Adrenal gland (tissue), 12 donors: ENCODE data around the gene DNAH11. TPM values are rescaled to one million over a fixed set of nuclear protein-coding genes. Genes with fewer than 3 reads are reported as not detected.

ENCODE experiments used
- DNase-seq, 7 donors: peaks; one replicate each; pipeline ENCODE4 v3.0.0-alpha.2; 2019 to 2020
- H3K27ac ChIP-seq, 5 donors: fragments of 200-600 bp; sonication (generic) in 4 of 5; 1 replicate in 3 of 5; 2 replicates in 2 of 5; pipeline versions ENCODE4 v1.5.1 to v1.8.0; 2016 to 2020; ENCODE audit warnings: mild to moderate bottlenecking in 1 of 5
- H3K27me3 ChIP-seq: fragments of 200-600 bp; 2 replicates; pipeline ENCODE4 v1.8.0; 2021
- H3K36me3 ChIP-seq, 2 donors: fragments of 200-600 bp; replicated peaks in 1 of 2; 1 replicate in 1 of 2; 2 replicates in 1 of 2; pipeline versions ENCODE4 v1.5.1 to v1.8.0; 2018 to 2022
- H3K4me1 ChIP-seq, 2 donors: fragments of 200-600 bp; replicated peaks in 1 of 2; 1 replicate in 1 of 2; 2 replicates in 1 of 2; pipeline versions ENCODE4 v1.5.1 to v1.8.0; 2018 to 2021
- H3K4me3 ChIP-seq, 4 donors: fragments of 200-600 bp; sonication (generic) in 3 of 4; one replicate each; pipeline ENCODE4 v1.5.1; 2016 to 2018
- H3K9me3 ChIP-seq, 3 donors: fragments of 200-600 bp; sonication (generic) in 1 of 3; replicated peaks in 1 of 3; 1 replicate in 2 of 3; 2 replicates in 1 of 3; pipeline versions ENCODE4 v1.5.1 to v1.8.0; 2016 to 2021
- POLR2A ChIP-seq, 2 donors: fragments of 450-650 bp; IDR thresholded peaks; one replicate each; pipeline ENCODE4 v1.6.1; 2017; ENCODE audit warnings: antibody characterized with exemption in 2 of 2, mild to moderate bottlenecking in 2 of 2, moderate library complexity in 1 of 2
- WGBS, 4 donors: extraction: QIAGEN DNeasy Blood & Tissue Kit in 2 of 4; methylation state at CpG; one replicate each; pipeline versions ENCODE4 v1.1.5 to v1.1.7; 2013 to 2017; 5-methylcytosine and 5-hydroxymethylcytosine counted together
- intact Hi-C, 2 donors: fragments of 100-400 bp; cut with DNase I; formaldehyde crosslinking; loops; one replicate each; pipeline versions ENCODE4 v1.14.1 to v1.15.0; 2022 to 2023
- polyA plus RNA-seq, 3 donors: library from polyadenylated mRNA; stranded (reverse); fragments of 200-250 nt in 2 of 3; fragments of 350-450 nt in 1 of 3; fragmentation: Illumina TruSeq in 1 of 3; extraction: RNeasy Lipid Tissue Mini Kit (QIAGEN cat#74804) in 1 of 3; gene quantifications; one replicate each; pipeline ENCODE4 v1.2.3, GENCODE V29; 2013 to 2014
- total RNA-seq, 9 donors: library from RNA; depleted of rRNA in 4 of 9; stranded (reverse); fragments of >200 nt in 4 of 9; fragments of 120-200 nt in 1 of 9; fragmentation: NEBNext Ultra II Directional in 1 of 9; extraction: Animal tissue kit (Norgen Biotek cat#: 25700) in 1 of 9; gene quantifications; one replicate each; pipeline versions ENCODE4 v1.1.0 to v1.2.4, GENCODE V29; 2013 to 2023
- TF ChIP-seq, protein P1 (sequence below), 6 experiments: fragments of 450-650 bp in 4 of 6; fragments of 200-600 bp in 2 of 6; sonication (generic) in 1 of 6; IDR thresholded peaks; 1 replicate in 5 of 6; 2 replicates in 1 of 6; pipeline versions ENCODE4 v1.5.1 to v1.8.0; 2016 to 2021; ENCODE audit warnings: antibody characterized with exemption in 6 of 6, mild to moderate bottlenecking in 2 of 6, moderate library complexity in 1 of 6
- donor health status: healthy with polysubstance abuse.
- donor health status: Bipolar disorder and iron deficiency.
- donor health status: DM: yes; HTN: yes; CAD: no.
- donor health status: DM: no; HTN: no; CAD: no.
- donor health status: DM: no; HTN: no; CAD: no.
- donor health status: DM: yes; HTN: yes; CAD: no.

DNAH11 gene
- total and polyA plus RNA-seq, 12 donors, result 5.1 to 77.7 (median 23.1) TPM

DNA sequence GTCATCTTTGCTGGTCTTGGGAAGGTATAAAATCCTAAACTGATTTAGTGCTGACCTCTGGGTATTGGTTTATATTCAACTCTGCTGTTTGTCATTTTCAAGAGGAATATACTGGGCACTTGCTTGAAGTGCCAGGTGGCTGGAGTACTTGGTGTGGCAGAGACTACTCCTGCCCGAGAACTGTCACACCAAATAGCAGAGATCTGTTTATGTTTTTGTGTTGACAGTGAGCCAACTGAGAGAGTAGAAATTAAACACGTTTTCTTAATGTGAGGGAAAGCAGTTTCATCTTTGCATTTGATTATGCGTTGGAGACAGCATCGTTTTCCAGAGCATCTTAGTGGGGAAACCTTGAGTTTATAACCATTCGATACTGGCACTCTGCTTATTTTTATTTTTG, 228.4 kb downstream of the DNAH11 start:
- no peak overlapping the region for H3K4me3 ChIP-seq
- WGBS, 4 donors, result 65 to 80% (median 71%) methylated on average over 5 of the region's 5 CpGs
- H3K27me3 ChIP-seq, result no peaks in the 10 kb centered on the region
- no peak for TF ChIP-seq POLR2A (IDR thresholded peaks at IDR 0.05)
- TF ChIP-seq, protein P1, sequence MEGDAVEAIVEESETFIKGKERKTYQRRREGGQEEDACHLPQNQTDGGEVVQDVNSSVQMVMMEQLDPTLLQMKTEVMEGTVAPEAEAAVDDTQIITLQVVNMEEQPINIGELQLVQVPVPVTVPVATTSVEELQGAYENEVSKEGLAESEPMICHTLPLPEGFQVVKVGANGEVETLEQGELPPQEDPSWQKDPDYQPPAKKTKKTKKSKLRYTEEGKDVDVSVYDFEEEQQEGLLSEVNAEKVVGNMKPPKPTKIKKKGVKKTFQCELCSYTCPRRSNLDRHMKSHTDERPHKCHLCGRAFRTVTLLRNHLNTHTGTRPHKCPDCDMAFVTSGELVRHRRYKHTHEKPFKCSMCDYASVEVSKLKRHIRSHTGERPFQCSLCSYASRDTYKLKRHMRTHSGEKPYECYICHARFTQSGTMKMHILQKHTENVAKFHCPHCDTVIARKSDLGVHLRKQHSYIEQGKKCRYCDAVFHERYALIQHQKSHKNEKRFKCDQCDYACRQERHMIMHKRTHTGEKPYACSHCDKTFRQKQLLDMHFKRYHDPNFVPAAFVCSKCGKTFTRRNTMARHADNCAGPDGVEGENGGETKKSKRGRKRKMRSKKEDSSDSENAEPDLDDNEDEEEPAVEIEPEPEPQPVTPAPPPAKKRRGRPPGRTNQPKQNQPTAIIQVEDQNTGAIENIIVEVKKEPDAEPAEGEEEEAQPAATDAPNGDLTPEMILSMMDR (IDR thresholded peaks at IDR 0.05), result no peak
- no peaks in the 10 kb centered on the region for H3K36me3 ChIP-seq
- no peaks in the 10 kb centered on the region for H3K4me1 ChIP-seq
- intact Hi-C loops, result no loop called here
- no peak for DNase-seq
- H3K9me3 ChIP-seq, result no peaks in the 10 kb centered on the region
- no peak overlapping the region for H3K27ac ChIP-seq

DNA sequence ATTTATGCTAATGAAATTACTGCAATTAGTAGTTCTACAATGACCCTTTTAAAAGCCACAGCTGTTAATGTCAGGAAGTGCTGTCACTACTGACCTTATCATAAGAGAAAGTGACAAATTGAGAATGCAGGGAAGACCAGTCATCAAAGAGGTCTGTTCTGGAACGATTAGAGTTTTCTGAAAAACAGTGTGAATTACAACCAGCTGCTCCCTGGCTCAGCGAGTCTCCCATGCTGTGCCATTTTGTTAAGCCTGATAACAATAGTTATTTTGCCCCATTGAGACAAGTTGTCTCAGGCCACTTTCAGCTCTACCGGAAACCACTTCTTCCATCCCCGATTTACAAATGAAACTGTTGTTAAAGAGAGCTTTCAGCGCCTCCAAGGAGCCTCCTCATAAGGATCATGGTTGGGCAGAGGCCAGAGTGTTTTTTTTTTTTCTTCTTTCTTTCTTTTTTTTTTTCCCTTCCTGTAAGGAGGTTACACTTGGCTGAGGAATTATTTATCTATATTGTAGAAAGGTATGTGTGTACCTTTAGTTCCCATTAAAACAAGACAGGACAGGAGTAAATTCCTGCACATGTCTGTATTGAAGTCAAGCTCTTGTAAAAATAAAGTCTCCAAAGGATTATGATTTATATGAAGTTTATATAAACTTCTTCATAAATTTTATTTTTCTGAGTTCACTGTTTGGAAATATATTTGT, 229.2 kb downstream of the DNAH11 start:
- Histone ChIP-seq H3K4me1 (no peaks in the 10 kb centered on the region), H3K9me3 (no peaks in the 10 kb centered on the region), H3K4me3 (no peak overlapping the region), H3K27ac (no peak overlapping the region), H3K36me3 (no peaks in the 10 kb centered on the region), H3K27me3 (no peaks in the 10 kb centered on the region)
- WGBS, 4 donors, result 26 to 38% (median 31%) methylated on average over 5 of the region's 5 CpGs
- TF ChIP-seq POLR2A (IDR thresholded peaks at IDR 0.05), result no peak
- TF ChIP-seq, protein P1 (IDR thresholded peaks at IDR 0.05), result no peak
- intact Hi-C loops, result no loop called here
- no peak for DNase-seq

DNA sequence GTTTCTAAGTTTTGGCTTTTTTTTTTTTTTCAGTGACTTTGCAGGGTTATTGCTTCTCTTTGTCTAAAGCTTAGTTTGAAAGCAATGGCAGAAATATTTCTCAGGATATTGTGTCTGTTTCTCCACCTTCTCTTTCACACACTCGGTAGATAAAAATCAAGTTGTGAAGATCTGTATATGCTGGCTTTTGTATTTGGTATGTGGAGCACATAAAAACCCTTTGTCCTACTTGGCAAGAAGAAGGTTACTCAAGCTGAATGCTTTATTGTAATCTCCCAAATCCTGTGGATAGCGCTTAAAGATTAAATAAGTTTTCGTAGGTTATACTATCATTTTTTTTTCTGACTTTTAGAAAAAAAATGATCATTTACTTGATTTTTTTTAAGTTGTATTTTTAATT, 230.5 kb downstream of the DNAH11 start:
- H3K27ac ChIP-seq, result no peak overlapping the region

DNA sequence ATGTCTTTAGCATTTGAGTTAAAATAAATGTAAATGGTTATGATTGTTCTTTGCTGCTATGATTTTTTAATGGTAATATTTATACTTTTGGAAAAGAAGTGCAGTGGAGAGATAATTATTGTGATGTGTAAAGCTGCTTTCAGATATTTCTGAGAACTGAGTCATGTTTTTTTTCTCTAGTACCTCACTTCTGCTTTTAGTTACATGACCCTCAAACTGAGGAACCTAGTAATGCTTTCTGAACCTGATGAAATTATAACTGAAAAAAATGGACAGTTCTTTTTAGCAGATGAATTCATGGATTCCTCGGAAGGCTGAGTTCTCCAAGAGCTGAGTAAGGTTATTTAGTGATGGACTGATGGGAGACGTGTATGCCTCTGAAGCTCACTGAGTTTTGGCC, 235.1 kb downstream of the DNAH11 start:
- Histone ChIP-seq H3K4me3 (no peak overlapping the region), H3K27ac (no peak overlapping the region), H3K9me3 (no peaks in the 10 kb centered on the region), H3K36me3 (no peaks in the 10 kb centered on the region), H3K27me3 (no peaks in the 10 kb centered on the region), H3K4me1 (no peaks in the 10 kb centered on the region)
- intact Hi-C loops, result no loop called here
- WGBS, 4 donors, result 71 to 92% (median 85%) methylated on average over 2 of the region's 2 CpGs
- TF ChIP-seq POLR2A (IDR thresholded peaks at IDR 0.05), result no peak
- DNase-seq, result no peak

More for the DNA sequence above, 230.5 kb downstream of the DNAH11 start:
- Histone ChIP-seq H3K36me3 (no peaks in the 10 kb centered on the region), H3K9me3 (no peaks in the 10 kb centered on the region), H3K4me1 (no peaks in the 10 kb centered on the region), H3K27me3 (no peaks in the 10 kb centered on the region), H3K4me3 (no peak overlapping the region)
- no peak for DNase-seq
- intact Hi-C loops, result no loop called here
- TF ChIP-seq, protein P1 (IDR thresholded peaks at IDR 0.05), result no peak
- no peak for TF ChIP-seq POLR2A (IDR thresholded peaks at IDR 0.05)
- WGBS, 4 donors, result 74 to 85% (median 77%) methylated on average over 3 of the region's 3 CpGs

DNA sequence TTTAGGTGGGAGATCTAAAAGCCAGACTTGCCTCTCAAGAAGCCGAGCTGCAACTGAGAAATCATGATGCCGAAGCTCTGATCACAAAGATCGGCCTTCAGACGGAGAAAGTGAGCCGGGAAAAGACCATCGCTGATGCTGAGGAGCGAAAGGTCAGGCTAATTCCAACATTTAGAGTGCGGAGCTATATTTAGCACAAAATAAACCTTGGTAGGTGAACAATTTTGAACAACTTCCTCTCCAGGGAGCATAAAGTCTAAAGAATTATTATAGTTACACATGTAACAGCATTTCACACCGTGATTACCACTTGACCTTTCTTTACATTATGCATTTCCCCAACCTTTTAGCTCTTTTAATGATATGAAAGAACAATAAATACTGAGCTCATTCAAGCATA, 236.1 kb downstream of the DNAH11 start:
- TF ChIP-seq, protein P1 (IDR thresholded peaks at IDR 0.05), result no peak
- no peak for TF ChIP-seq POLR2A (IDR thresholded peaks at IDR 0.05)
- Histone ChIP-seq H3K4me1 (no peaks in the 10 kb centered on the region), H3K36me3 (no peaks in the 10 kb centered on the region), H3K27ac (no peak overlapping the region), H3K27me3 (no peaks in the 10 kb centered on the region), H3K4me3 (no peak overlapping the region), H3K9me3 (no peaks in the 10 kb centered on the region)
- WGBS, 4 donors, result 68 to 79% (median 73%) methylated on average over 9 of the region's 9 CpGs
- no peak for DNase-seq
- intact Hi-C loops, result no loop called here
